ENCODE results near the gene RNF7. TPM values are rescaled to one million over a fixed set of nuclear protein-coding genes. Genes with fewer than 3 reads are reported as not detected.

RNF7 gene
- total RNA-seq, 4 donors from 2014 or later = 59.2 to 91.8 (median 70.7) TPM

DNA sequence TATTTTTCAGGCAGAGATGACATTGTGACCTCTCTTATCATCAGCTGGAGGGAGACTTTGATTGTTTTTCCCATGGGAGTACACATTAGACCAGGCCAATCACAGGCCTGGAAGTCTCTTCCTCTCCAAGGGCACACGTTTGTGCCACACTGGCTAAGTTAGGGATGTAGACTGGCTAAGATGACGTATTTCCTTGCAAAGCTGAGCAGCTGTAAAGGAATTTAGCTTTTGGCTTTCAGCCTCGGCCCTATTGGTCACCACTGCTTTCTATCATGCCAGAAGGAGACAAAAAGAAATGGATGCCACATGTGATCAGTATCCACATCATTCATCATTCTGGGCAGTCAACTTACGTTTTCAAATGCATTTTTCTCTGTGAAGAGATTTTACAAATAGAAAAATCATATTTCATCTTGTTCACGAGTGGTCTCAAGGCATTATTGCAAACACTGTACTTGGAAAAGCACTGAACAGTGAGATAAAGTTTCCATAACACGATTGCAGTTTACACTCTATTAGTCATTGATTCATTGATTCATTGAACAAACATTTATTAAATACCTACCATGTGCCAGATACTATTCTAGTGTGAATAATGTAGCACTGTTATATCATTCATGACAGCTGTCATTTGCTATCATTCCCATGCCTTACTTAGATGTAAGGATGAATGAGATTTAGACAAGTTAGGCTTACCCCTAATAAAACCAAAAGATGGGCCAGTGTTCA lies 27.0 kb upstream of the RNF7 start:
- no peak for TF ChIP-seq POLR2A (IDR thresholded peaks at IDR 0.05)
- TF ChIP-seq, protein P1, sequence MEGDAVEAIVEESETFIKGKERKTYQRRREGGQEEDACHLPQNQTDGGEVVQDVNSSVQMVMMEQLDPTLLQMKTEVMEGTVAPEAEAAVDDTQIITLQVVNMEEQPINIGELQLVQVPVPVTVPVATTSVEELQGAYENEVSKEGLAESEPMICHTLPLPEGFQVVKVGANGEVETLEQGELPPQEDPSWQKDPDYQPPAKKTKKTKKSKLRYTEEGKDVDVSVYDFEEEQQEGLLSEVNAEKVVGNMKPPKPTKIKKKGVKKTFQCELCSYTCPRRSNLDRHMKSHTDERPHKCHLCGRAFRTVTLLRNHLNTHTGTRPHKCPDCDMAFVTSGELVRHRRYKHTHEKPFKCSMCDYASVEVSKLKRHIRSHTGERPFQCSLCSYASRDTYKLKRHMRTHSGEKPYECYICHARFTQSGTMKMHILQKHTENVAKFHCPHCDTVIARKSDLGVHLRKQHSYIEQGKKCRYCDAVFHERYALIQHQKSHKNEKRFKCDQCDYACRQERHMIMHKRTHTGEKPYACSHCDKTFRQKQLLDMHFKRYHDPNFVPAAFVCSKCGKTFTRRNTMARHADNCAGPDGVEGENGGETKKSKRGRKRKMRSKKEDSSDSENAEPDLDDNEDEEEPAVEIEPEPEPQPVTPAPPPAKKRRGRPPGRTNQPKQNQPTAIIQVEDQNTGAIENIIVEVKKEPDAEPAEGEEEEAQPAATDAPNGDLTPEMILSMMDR (IDR thresholded peaks at IDR 0.05) = no peak
- Histone ChIP-seq H3K27me3 (no peaks in the 10 kb centered on the region), H3K36me3 (no peaks in the 10 kb centered on the region), H3K4me3 (no peak overlapping the region), H3K9me3 (no peaks in the 10 kb centered on the region), H3K27ac (peak overlapping the region in 1 of 2 donors; percentile 34), H3K4me1 (no peaks in the 10 kb centered on the region)
- intact Hi-C loops (cut with DNase I; ENCODE audit: low total_unique reads) = no loop called here
- DNase-seq = peak in 1 of 2 donors; percentile 22

DNA sequence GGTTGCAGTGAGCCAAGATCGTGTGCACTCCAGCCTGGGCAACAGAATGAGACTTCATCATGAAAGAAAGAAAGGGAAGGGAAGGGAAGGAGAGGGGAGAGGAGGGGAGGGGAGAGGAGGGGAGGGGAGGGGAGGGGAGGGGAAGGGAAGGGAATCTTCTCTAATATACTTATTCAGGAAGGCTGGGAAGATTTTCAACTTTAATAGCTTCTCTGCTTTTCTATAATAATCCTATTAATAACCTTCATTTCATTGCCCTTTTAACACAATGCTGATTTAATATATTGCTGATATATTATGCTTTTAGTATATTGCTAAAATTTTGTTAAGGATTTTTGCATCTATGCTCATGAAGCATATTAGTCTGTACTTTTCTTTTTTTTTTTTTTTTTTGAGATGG lies 23.4 kb upstream of the RNF7 start:
- H3K9me3 ChIP-seq = no peaks in the 10 kb centered on the region
- DNase-seq = no peak
- no peaks in the 10 kb centered on the region for H3K27me3 ChIP-seq
- intact Hi-C loops (cut with DNase I; ENCODE audit: low total_unique reads) = no loop called here
- H3K4me1 ChIP-seq = no peaks in the 10 kb centered on the region
- H3K27ac ChIP-seq = no peak overlapping the region
- H3K4me3 ChIP-seq = no peak overlapping the region
- H3K36me3 ChIP-seq = no peaks in the 10 kb centered on the region
- no peak for TF ChIP-seq POLR2A (IDR thresholded peaks at IDR 0.05)
- TF ChIP-seq, protein P1 (IDR thresholded peaks at IDR 0.05) = no peak

GRCh38 chr3:141722081-141722480 lies 16.0 kb upstream of the RNF7 start:
- intact Hi-C loops (cut with DNase I; ENCODE audit: low total_unique reads) = no loop called here
- no peak overlapping the region for H3K27ac ChIP-seq
- no peaks in the 10 kb centered on the region for H3K4me1 ChIP-seq
- TF ChIP-seq, protein P1 (IDR thresholded peaks at IDR 0.05) = no peak
- TF ChIP-seq POLR2A (IDR thresholded peaks at IDR 0.05) = no peak
- no peaks in the 10 kb centered on the region for H3K9me3 ChIP-seq
- H3K36me3 ChIP-seq = no peaks in the 10 kb centered on the region
- no peaks in the 10 kb centered on the region for H3K27me3 ChIP-seq
- DNase-seq = no peak
- H3K4me3 ChIP-seq = no peak overlapping the region

DNA sequence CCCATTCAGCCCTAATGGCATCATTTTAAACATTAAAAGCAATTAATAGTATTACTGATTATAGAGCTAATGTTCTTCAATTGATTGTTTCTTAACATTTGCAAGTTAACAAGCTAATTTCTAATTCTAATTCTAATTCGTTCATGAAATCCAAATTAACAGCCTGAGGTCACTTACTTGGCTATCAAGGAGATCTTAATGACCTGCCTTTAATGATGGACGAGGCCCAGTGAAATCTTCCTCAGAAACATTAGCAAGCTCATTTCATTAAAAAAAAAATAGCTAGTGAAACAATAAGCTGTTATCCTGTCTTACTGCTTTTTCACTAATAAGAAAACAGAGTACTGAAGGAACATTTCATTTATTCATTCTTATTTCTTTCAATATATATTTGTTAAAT lies 15.4 kb upstream of the RNF7 start:
- Histone ChIP-seq H3K27me3 (no peaks in the 10 kb centered on the region), H3K4me3 (no peak overlapping the region), H3K4me1 (no peaks in the 10 kb centered on the region), H3K36me3 (no peaks in the 10 kb centered on the region), H3K9me3 (no peaks in the 10 kb centered on the region), H3K27ac (no peak overlapping the region)
- intact Hi-C loops (cut with DNase I; ENCODE audit: low total_unique reads) = no loop called here
- no peak for DNase-seq
- TF ChIP-seq, protein P1 (IDR thresholded peaks at IDR 0.05) = no peak
- TF ChIP-seq POLR2A (IDR thresholded peaks at IDR 0.05) = no peak

- Histone ChIP-seq H3K27me3 (no peaks in the 10 kb centered on the region), H3K36me3 (no peaks in the 10 kb centered on the region), H3K27ac (no peak overlapping the region), H3K9me3 (no peaks in the 10 kb centered on the region), H3K4me3 (no peak overlapping the region), H3K4me1 (no peaks in the 10 kb centered on the region)
- TF ChIP-seq, protein P1 (IDR thresholded peaks at IDR 0.05) = no peak
- TF ChIP-seq POLR2A (IDR thresholded peaks at IDR 0.05) = no peak
- no peak for DNase-seq
- intact Hi-C loops (cut with DNase I; ENCODE audit: low total_unique reads) = no loop called here
These were observed 14.8 kb upstream of the RNF7 start for GRCh38 chr3:141723255-141723654.
